Subcutaneous abdominal adipose tissue (tissue), 5 donors: Measurements from ENCODE around the gene FKBP1B.
A peak's percentile ranks its signal among the peaks of the same experiment; 100 is the strongest.

Experiments used
- H3K27ac ChIP-seq: one replicate; pipeline ENCODE4 v1.7.0; 2013; ENCODE audit warnings: low read depth, mild to moderate bottlenecking, inconsistent platforms, low read length, moderate library complexity
- H3K27me3 ChIP-seq, 5 donors: one replicate each; pipeline ENCODE4 v1.7.0; 2013; ENCODE audit warnings: low read length in 5 of 5, inconsistent platforms in 1 of 5; ENCODE audit not compliant: control insufficient read depth in 5 of 5, insufficient read depth in 4 of 5
- H3K36me3 ChIP-seq, 5 donors: one replicate each; pipeline ENCODE4 v1.7.0; 2013; ENCODE audit warnings: low read length in 5 of 5; ENCODE audit not compliant: control insufficient read depth in 5 of 5, insufficient read depth in 5 of 5
- H3K4me1 ChIP-seq, 5 donors: one replicate each; pipeline ENCODE4 v1.7.0; 2013; ENCODE audit warnings: low read length in 5 of 5, mild to moderate bottlenecking in 3 of 5, moderate library complexity in 1 of 5; ENCODE audit not compliant: control insufficient read depth in 5 of 5, insufficient read depth in 5 of 5
- H3K4me3 ChIP-seq, 5 donors: one replicate each; pipeline ENCODE4 v1.7.0; 2013; ENCODE audit warnings: low read length in 5 of 5, low read depth in 1 of 5
- H3K9ac ChIP-seq, 5 donors: one replicate each; pipeline ENCODE4 v1.7.0; 2013; ENCODE audit warnings: low read length in 5 of 5, mild to moderate bottlenecking in 4 of 5, moderate library complexity in 3 of 5
- H3K9me3 ChIP-seq, 5 donors: one replicate each; pipeline ENCODE4 v1.7.0; 2013; ENCODE audit warnings: low read length in 5 of 5; ENCODE audit not compliant: control insufficient read depth in 5 of 5
- donor health status: healthy.
- donor health status: healthy.
- donor health status: healthy.
- donor health status: healthy.
- donor health status: healthy.

The FKBP1B gene

GRCh38 chr2:24046599-24046929, 3.0 kb upstream of the FKBP1B start:
- Histone ChIP-seq H3K4me1 (peaks cover 0 to 35% (median 31%) of the 10 kb centered on the region in 5 donors), H3K9me3 (no peaks in the 10 kb centered on the region), H3K27ac (peak overlapping the region; percentile 82), H3K9ac (peak overlapping the region; percentile 77 to 85 (median 78)), H3K27me3 (no peaks in the 10 kb centered on the region), H3K4me3 (peak overlapping the region; percentile 78 to 92 (median 87)), H3K36me3 (no peaks in the 10 kb centered on the region)

DNA sequence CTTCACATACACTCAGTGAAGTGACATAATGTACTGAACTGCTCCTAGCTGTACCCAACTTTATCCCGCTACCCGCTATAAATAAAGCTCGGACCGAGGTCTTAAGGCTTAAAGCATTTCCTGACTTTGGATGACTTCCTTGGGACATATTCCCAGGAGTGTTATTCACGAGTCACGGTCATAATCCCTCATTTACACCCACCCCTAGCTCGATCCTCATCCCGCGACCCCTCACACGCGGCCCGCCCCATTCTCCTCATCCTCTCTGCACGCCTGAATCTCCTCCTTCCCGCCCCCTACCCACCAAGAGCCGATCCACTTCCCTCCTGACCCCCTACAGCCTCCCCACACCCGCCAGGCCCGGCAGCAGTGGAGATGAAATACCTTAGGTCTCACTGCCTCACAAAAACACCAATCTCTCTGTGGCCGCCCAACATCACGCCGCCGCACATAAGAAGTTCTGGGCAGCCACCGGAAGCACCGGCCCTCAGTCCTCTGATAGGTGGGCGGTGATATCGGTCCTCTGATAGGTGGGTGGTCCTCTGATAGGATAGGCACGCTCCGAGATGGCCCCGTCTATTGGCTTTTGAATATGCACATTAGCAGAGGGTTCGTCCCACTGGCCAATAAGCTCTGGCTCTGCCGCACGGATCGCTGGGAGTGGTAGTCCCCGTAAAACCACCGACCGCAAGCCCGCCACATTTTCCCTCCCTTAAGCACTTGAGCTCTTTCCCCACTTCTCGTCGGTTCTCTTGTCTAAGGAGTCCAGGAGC, 2.4 kb upstream of the FKBP1B start, which contains the start of gene WDCP:
Gene WDCP, minus strand, starts transcription at position 462 of the 773 bp plus-strand sequence. CDS start 7,897 bp downstream, outside the sequence.
- Histone ChIP-seq H3K36me3 (no peaks in the 10 kb centered on the region), H3K4me3 (peak within 1 kb of the TSS; percentile 78 to 92 (median 87)), H3K4me1 (peaks cover 0 to 35% (median 31%) of the 10 kb centered on the region in 5 donors), H3K27me3 (no peaks in the 10 kb centered on the region), H3K9ac (peak within 1 kb of the TSS; percentile 77 to 85 (median 78)), H3K9me3 (no peaks in the 10 kb centered on the region), H3K27ac (peak within 1 kb of the TSS; percentile 82)

DNA sequence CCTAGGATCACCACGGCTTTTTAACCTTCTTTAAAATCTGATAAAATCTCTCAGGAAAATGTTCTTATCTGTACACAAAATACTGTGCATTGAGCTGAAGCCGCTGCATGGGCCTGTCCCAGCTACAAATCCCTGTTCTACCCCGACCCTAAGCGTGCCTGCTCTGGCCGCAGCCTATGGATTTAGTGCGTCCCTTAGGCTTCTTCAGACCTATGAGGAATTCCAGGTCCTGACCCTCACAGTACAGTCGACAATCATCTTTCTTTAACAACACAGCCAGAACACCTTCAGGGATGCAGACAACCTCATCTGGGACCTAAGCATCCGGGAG, 1.9 kb upstream of the FKBP1B start:
- H3K4me3 ChIP-seq: peak overlapping the region; percentile 24 to 92 (median 84)
- no peak overlapping the region for H3K9ac ChIP-seq
- no peaks in the 10 kb centered on the region for H3K36me3 ChIP-seq
- peaks cover 0 to 35% (median 31%) of the 10 kb centered on the region in 5 donors for H3K4me1 ChIP-seq
- peak overlapping the region; percentile 82 for H3K27ac ChIP-seq
- H3K9me3 ChIP-seq: no peaks in the 10 kb centered on the region
- H3K27me3 ChIP-seq: no peaks in the 10 kb centered on the region

DNA sequence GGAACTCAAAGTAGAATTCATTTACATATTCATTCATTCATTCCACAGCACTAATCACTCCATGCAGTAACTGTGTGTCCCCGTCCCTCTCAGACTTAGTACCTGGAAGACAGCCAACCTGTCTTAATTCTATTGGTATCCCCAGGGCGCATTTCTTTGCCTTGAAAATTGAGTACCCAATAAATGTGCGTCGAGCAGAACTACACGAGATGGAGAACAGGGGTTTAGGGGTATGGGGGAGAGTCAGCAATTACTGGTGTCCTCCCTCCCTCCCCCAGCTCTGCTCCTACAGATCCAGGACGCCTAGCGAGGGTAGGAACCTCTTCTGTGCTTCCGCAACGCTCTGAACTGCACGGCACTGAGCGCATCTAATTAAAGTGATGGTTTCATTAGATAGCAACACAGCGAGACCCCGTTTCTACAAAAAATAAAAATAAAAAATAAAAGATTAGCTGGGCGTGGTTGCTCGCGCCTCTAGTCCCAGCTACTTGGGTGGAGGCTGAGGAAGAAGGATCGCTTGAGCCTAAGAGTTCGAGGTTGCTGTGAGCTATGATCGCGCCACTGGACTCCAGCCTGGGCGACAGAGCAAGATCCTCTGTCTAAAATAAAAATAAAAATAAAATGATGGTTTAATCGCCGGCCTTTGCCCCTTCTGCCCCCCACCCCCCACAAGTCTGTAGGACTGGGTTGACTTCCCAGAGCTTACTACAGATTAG, 614 bp upstream of the FKBP1B start:
- peaks cover 0 to 35% (median 31%) of the 10 kb centered on the region in 5 donors for H3K4me1 ChIP-seq
- no peak overlapping the region for H3K27ac ChIP-seq
- H3K9ac ChIP-seq: peak overlapping the region in 2 of 5 donors; percentile 41 to 76
- H3K27me3 ChIP-seq: no peaks in the 10 kb centered on the region
- no peaks in the 10 kb centered on the region for H3K9me3 ChIP-seq
- no peaks in the 10 kb centered on the region for H3K36me3 ChIP-seq
- H3K4me3 ChIP-seq: peak overlapping the region; percentile 55 to 76 (median 70)

- peak overlapping the region; percentile 58 to 76 (median 70) for H3K4me3 ChIP-seq
- no peaks in the 10 kb centered on the region for H3K9me3 ChIP-seq
- no peak overlapping the region for H3K27ac ChIP-seq
- H3K4me1 ChIP-seq: peaks cover 0 to 35% (median 31%) of the 10 kb centered on the region in 5 donors
- H3K27me3 ChIP-seq: no peaks in the 10 kb centered on the region
- H3K36me3 ChIP-seq: no peaks in the 10 kb centered on the region
- peak overlapping the region in 4 of 5 donors; percentile 13 to 76 (median 72) for H3K9ac ChIP-seq
Measured at GRCh38 chr2:24050041-24050979, 769 bp downstream of the FKBP1B start.

GRCh38 chr2:24051833-24052232, 2.3 kb downstream of the FKBP1B start:
- no peak overlapping the region for H3K9ac ChIP-seq
- no peaks in the 10 kb centered on the region for H3K9me3 ChIP-seq
- H3K4me1 ChIP-seq: peaks cover 0 to 27% (median 22%) of the 10 kb centered on the region in 5 donors
- no peaks in the 10 kb centered on the region for H3K27me3 ChIP-seq
- H3K4me3 ChIP-seq: no peak overlapping the region
- H3K27ac ChIP-seq: no peak overlapping the region
- H3K36me3 ChIP-seq: no peaks in the 10 kb centered on the region

- Histone ChIP-seq H3K27ac (no peak overlapping the region), H3K4me1 (peaks cover 0 to 20% (median 16%) of the 10 kb centered on the region in 5 donors), H3K36me3 (no peaks in the 10 kb centered on the region), H3K9me3 (no peaks in the 10 kb centered on the region), H3K9ac (no peak overlapping the region), H3K4me3 (no peak overlapping the region), H3K27me3 (no peaks in the 10 kb centered on the region)
Measured at GRCh38 chr2:24052951-24053350, 3.4 kb downstream of the FKBP1B start.

GRCh38 chr2:24054366-24055010, 4.9 kb downstream of the FKBP1B start:
- H3K36me3 ChIP-seq: no peaks in the 10 kb centered on the region
- no peak overlapping the region for H3K27ac ChIP-seq
- no peaks in the 10 kb centered on the region for H3K27me3 ChIP-seq
- peaks cover 0 to 12% (median 8%) of the 10 kb centered on the region in 5 donors for H3K4me1 ChIP-seq
- no peak overlapping the region for H3K4me3 ChIP-seq
- no peaks in the 10 kb centered on the region for H3K9me3 ChIP-seq
- H3K9ac ChIP-seq: no peak overlapping the region

- Histone ChIP-seq H3K27me3 (no peaks in the 10 kb centered on the region), H3K4me3 (no peak overlapping the region), H3K9ac (no peak overlapping the region), H3K27ac (no peak overlapping the region), H3K36me3 (no peaks in the 10 kb centered on the region), H3K9me3 (no peaks in the 10 kb centered on the region), H3K4me1 (no peaks in the 10 kb centered on the region)
Measured at GRCh38 chr2:24055750-24056149, 6.2 kb downstream of the FKBP1B start.
